Measurements from ENCODE around the gene HCFC1. TPM values are rescaled to one million over a fixed set of nuclear protein-coding genes. Genes with fewer than 3 reads are reported as not detected.

Gene HCFC1
- total and polyA plus RNA-seq, 9 of the 15 experiments (the other 6 are each of a cell fraction or from before 2014, with no cell fraction given), result 2.8 to 133 (median 17.1) TPM

GRCh38 chrX:153900831-153901752 is 70.5 kb downstream of the HCFC1 start (continued):
- TF ChIP-seq ZNF518B (CRISPR knock-in tag; IDR thresholded peaks at IDR 0.05) (no peak), HCFC1 (IDR thresholded peaks at IDR 0.05; ENCODE audit: low read depth, low read length) (no peak), ARHGAP35 (IDR thresholded peaks at IDR 0.05; ENCODE audit: partially characterized antibody) (no peak), FOXK1 (CRISPR knock-in tag; IDR thresholded peaks at IDR 0.05; ENCODE audit: borderline replicate concordance) (no peak), THRA (IDR thresholded peaks at IDR 0.05) (no peak), FOXA1 (IDR thresholded peaks at IDR 0.05; ENCODE audit: borderline replicate concordance) (no peak), ZBTB9 (CRISPR knock-in tag; IDR thresholded peaks at IDR 0.05) (no peak), NUFIP1 (IDR thresholded peaks at IDR 0.05; ENCODE audit: partially characterized antibody) (no peak), SMAD4 (CRISPR knock-in tag; conservative IDR thresholded peaks at IDR 0.05) (peak; percentile 64; the same call in 1 of the 2 replicates), BACH1 (tag; IDR thresholded peaks at IDR 0.05) (no peak), POU5F1 (IDR thresholded peaks at IDR 0.05; ENCODE audit: borderline replicate concordance, low read depth, low read length, partially characterized antibody) (no peak), ZFX (CRISPR knock-in tag; IDR thresholded peaks at IDR 0.05) (no peak), BCL6 (CRISPR knock-in tag; IDR thresholded peaks at IDR 0.05) (no peak), ZNF655 (CRISPR knock-in tag; IDR thresholded peaks at IDR 0.05) (no peak), ZNF175 (CRISPR knock-in tag; IDR thresholded peaks at IDR 0.05; ENCODE audit: low read depth) (0 out of 2 replicates have a peak, but pooled peaks have one; percentile 30), RBFOX2 (IDR thresholded peaks at IDR 0.05; ENCODE audit: low read depth, low read length) (no peak), XRCC5 (IDR thresholded peaks at IDR 0.05; ENCODE audit: low read depth, low read length) (no peak), NR2C2 (CRISPR knock-in tag; IDR thresholded peaks at IDR 0.05) (no peak), NR2C2 (tag; IDR thresholded peaks at IDR 0.05) (no peak), BMI1 (IDR thresholded peaks at IDR 0.05; ENCODE audit: low read length) (no peak)
